Gastroesophageal sphincter (tissue), 3 donors: ENCODE results near the gene MPST.

Source experiments
- CTCF ChIP-seq, 4 experiments: fragments of 200-600 bp in 2 of 4; fragments of 450-650 bp in 2 of 4; sonication (generic) in 1 of 4; IDR thresholded peaks; one replicate each; pipeline ENCODE4 v1.5.1; 2017 to 2019; ENCODE audit warnings: antibody characterized with exemption in 4 of 4, mild to moderate bottlenecking in 2 of 4, moderate library complexity in 2 of 4
- EP300 ChIP-seq: sonication (generic); formaldehyde crosslinking; IDR thresholded peaks from one replicate; pipeline ENCODE4 v1.6.1; 2017; ENCODE audit warnings: antibody characterized with exemption, mild to moderate bottlenecking
- POLR2A ChIP-seq, 2 donors: fragments of 450-650 bp; IDR thresholded peaks; one replicate each; pipeline ENCODE4 v1.6.1; 2017; ENCODE audit warnings: antibody characterized with exemption in 2 of 2, mild to moderate bottlenecking in 2 of 2, moderate library complexity in 1 of 2
- POLR2AphosphoS5 ChIP-seq: sonication (generic); formaldehyde crosslinking; IDR thresholded peaks from one replicate; pipeline ENCODE4 v1.6.1; 2017; ENCODE audit warnings: antibody characterized with exemption

GRCh38 chr22:37021041-37021440, 1.5 kb downstream of the MPST start:
- no peak for TF ChIP-seq CTCF (IDR thresholded peaks at IDR 0.05)
- no peak for TF ChIP-seq POLR2A (IDR thresholded peaks at IDR 0.05)
- no peak for TF ChIP-seq EP300
- TF ChIP-seq POLR2AphosphoS5, result no peak
